Measurements from ENCODE around the gene HNRNPC.

Gene HNRNPC

DNA sequence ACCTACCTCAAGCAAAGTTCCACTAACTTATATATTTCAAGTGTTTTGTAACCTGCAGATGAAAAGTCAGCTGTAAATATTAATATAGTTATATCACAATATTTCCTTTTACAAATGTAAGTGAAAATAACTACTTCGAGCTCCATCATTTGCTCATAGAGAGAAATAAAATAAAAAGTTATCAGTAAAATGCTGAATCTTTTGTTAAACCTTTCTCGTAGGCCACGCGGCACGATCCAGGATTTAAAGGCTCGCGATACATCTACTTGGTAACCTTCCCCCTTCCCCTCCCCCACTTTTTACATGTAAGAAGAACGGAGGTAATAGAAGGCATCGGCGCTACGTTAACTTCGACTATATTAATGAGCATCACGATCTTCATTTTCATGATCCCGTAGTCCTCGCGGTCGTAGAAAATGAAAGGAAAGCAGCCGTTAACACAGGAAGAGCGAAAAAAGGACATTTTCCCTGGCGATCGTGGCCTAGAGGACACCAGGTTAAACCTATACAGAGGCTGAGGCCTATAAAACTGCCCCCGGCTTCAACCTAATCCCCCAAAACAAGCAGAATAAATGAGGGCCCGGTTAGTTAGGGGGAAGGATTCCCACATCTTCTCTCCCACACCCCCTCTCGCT lies 508 bp downstream of the HNRNPC start:
- H3K27me3 ChIP-seq (ENCODE audit: low read depth, low read length) = no peaks in the 10 kb centered on the region
- peak overlapping the region; percentile 100 for H3K9ac ChIP-seq (ENCODE audit: low read length)
- H3K4me1 ChIP-seq (ENCODE audit: low read length) = peaks cover 43% of the 10 kb centered on the region
- no peaks in the 10 kb centered on the region for H3K9me3 ChIP-seq (ENCODE audit: insufficient read depth, low read length)
- H3K4me2 ChIP-seq (ENCODE audit: low read length) = peak overlapping the region; percentile 95
- H4K20me1 ChIP-seq (ENCODE audit: insufficient read depth, low read length) = peaks cover 50% of the 10 kb centered on the region
- peak overlapping the region; percentile 84 for H3K27ac ChIP-seq (ENCODE audit: low read length)
- H3K79me2 ChIP-seq (ENCODE audit: low read length) = peaks cover 56% of the 10 kb centered on the region
- H3K4me3 ChIP-seq (ENCODE audit: low read length) = peak overlapping the region; percentile 96
- no peak for TF ChIP-seq CTCF (IDR thresholded peaks at IDR 0.05; ENCODE audit: low read depth, low read length)
- H2AFZ ChIP-seq (ENCODE audit: low read depth, low read length) = no peak overlapping the region
- peaks cover 44% of the 10 kb centered on the region for H3K36me3 ChIP-seq (replicated peaks; ENCODE audit: low read depth, low read length)

GRCh38 chr14:21267886-21268616 lies 1.2 kb downstream of the HNRNPC start:
- Histone ChIP-seq H3K27ac (ENCODE audit: low read length) (peak overlapping the region; percentile 84), H3K4me3 (ENCODE audit: low read length) (peak overlapping the region; percentile 96), H3K9ac (ENCODE audit: low read length) (peak overlapping the region; percentile 100), H4K20me1 (ENCODE audit: insufficient read depth, low read length) (peaks cover 57% of the 10 kb centered on the region), H2AFZ (ENCODE audit: low read depth, low read length) (no peak overlapping the region), H3K4me1 (ENCODE audit: low read length) (peaks cover 50% of the 10 kb centered on the region), H3K27me3 (ENCODE audit: low read depth, low read length) (no peaks in the 10 kb centered on the region), H3K9me3 (ENCODE audit: insufficient read depth, low read length) (no peaks in the 10 kb centered on the region), H3K79me2 (ENCODE audit: low read length) (peaks cover 63% of the 10 kb centered on the region), H3K36me3 (replicated peaks; ENCODE audit: low read depth, low read length) (peaks cover 50% of the 10 kb centered on the region), H3K4me2 (ENCODE audit: low read length) (peak overlapping the region; percentile 95)
- TF ChIP-seq EZH2phosphoT487 (IDR thresholded peaks at IDR 0.05; ENCODE audit: low read depth) (no peak), CTCF (IDR thresholded peaks at IDR 0.05; ENCODE audit: low read depth, low read length) (no peak)

- TF ChIP-seq EZH2phosphoT487 (IDR thresholded peaks at IDR 0.05; ENCODE audit: low read depth) = no peak
- Histone ChIP-seq H2AFZ (ENCODE audit: low read depth, low read length) (no peak overlapping the region), H4K20me1 (ENCODE audit: insufficient read depth, low read length) (peaks cover 63% of the 10 kb centered on the region), H3K4me2 (ENCODE audit: low read length) (peak overlapping the region; percentile 95), H3K27me3 (ENCODE audit: low read depth, low read length) (no peaks in the 10 kb centered on the region), H3K4me1 (ENCODE audit: low read length) (peaks cover 54% of the 10 kb centered on the region), H3K79me2 (ENCODE audit: low read length) (peaks cover 69% of the 10 kb centered on the region), H3K27ac (ENCODE audit: low read length) (peak overlapping the region; percentile 84), H3K9me3 (ENCODE audit: insufficient read depth, low read length) (no peaks in the 10 kb centered on the region), H3K4me3 (ENCODE audit: low read length) (peak overlapping the region; percentile 96), H3K9ac (ENCODE audit: low read length) (peak overlapping the region; percentile 100), H3K36me3 (replicated peaks; ENCODE audit: low read depth, low read length) (peaks cover 52% of the 10 kb centered on the region)
Observed at GRCh38 chr14:21267431-21267845, 1.8 kb downstream of the HNRNPC start.

GRCh38 chr14:21264025-21264801 lies 5.0 kb downstream of the HNRNPC start:
- H3K9ac ChIP-seq (ENCODE audit: low read length) = peak overlapping the region; percentile 10; the same call in 1 of the 2 replicates
- H2AFZ ChIP-seq (ENCODE audit: low read depth, low read length) = no peak overlapping the region
- H3K27me3 ChIP-seq (ENCODE audit: low read depth, low read length) = no peaks in the 10 kb centered on the region
- H4K20me1 ChIP-seq (ENCODE audit: insufficient read depth, low read length) = peaks cover 91% of the 10 kb centered on the region
- peaks cover 71% of the 10 kb centered on the region for H3K36me3 ChIP-seq (replicated peaks; ENCODE audit: low read depth, low read length)
- no peaks in the 10 kb centered on the region for H3K9me3 ChIP-seq (ENCODE audit: insufficient read depth, low read length)
- peak overlapping the region; percentile 96 for H3K4me3 ChIP-seq (ENCODE audit: low read length)
- peak overlapping the region; percentile 84 for H3K27ac ChIP-seq (ENCODE audit: low read length)
- TF ChIP-seq EZH2phosphoT487 (IDR thresholded peaks at IDR 0.05; ENCODE audit: low read depth) = no peak
- no peak for TF ChIP-seq CTCF (IDR thresholded peaks at IDR 0.05; ENCODE audit: low read depth, low read length)
- peaks cover 50% of the 10 kb centered on the region for H3K4me1 ChIP-seq (ENCODE audit: low read length)
- peak overlapping the region; percentile 95 for H3K4me2 ChIP-seq (ENCODE audit: low read length)
- peaks cover 100% of the 10 kb centered on the region for H3K79me2 ChIP-seq (ENCODE audit: low read length)

Data from OCI-LY3 (cell line).